NCI-H1694 treated with DMSO at 0.1 percent for 48 hours (cell line): ENCODE data around the gene NCEH1.

Experiments used
- DNase-seq: peaks from one replicate; lab custom pipeline; 2025; lab: John Stamatoyannopoulos, UW

The NCEH1 gene

GRCh38 chr3:172581757-172582166, 129.1 kb downstream of the NCEH1 start:
- no peak for DNase-seq

DNA sequence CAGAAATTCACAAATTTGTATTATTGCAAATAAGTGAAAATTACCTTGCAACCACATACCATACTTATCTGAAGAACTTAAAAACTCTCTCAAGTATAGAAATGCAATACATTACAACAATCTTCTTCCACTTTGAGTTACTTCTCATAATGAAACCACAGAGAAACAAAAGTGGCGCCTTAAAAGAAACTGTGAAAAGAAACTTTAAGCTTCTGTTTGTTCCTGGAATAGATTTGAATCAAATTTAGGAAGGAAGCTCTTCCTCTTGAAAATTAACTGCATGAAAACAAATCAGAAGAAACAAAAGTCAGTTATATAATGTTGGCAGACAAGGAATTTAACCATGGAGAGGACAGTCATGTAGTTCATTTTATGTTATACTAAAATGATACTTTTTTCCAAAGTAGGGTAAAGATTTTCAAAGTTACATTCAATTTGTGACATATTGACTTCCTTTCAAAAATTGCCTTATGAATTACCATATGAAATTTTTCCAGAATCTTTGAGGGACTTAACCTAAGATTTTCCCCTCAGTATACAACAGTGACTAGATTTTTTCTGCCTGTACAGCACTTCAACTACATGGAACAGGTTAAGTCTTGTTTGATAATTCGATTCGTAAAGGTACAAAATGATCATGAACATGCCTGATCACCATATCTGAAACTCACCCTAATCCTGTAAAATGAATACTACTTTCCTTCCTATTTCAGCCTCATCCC, 130.0 kb downstream of the NCEH1 start:
- no peak for DNase-seq
